BJ (cell line): ENCODE data around the gene SLAIN2. TPM values are rescaled to one million over a fixed set of nuclear protein-coding genes. Genes with fewer than 3 reads are reported as not detected.

Source experiments
- CTCF ChIA-PET: fragments of 350-600 bp; formaldehyde crosslinking; extraction: SDS; loops from one replicate; lab custom pipeline; 2021; ENCODE audit warnings: antibody characterized with exemption, inconsistent platforms; lab: Yijun Ruan, JAX
- POLR2A ChIA-PET: fragments of 300-600 bp; sonication (Branson Sonifier 250); formaldehyde crosslinking; extraction: SDS; loops from one replicate; lab custom pipeline; 2021; ENCODE audit warnings: antibody characterized with exemption; lab: Charles Lee
- DNase-seq: peaks from one replicate; pipeline ENCODE4 v3.0.0-alpha.2; 2011; ENCODE audit warnings: low read depth
- H3K27me3 ChIP-seq: 2 replicates; pipeline ENCODE4 v1.6.0; 2011; ENCODE audit warnings: low read length; ENCODE audit not compliant: control insufficient read depth, insufficient read depth
- H3K36me3 ChIP-seq: 2 replicates; pipeline ENCODE4 v1.5.1; 2011; ENCODE audit warnings: low read length; ENCODE audit not compliant: control insufficient read depth, insufficient read depth
- H3K4me3 ChIP-seq: 2 replicates; pipeline ENCODE4 v1.5.1; 2011; ENCODE audit warnings: low read depth, mild to moderate bottlenecking, control low read depth, low read length
- CTCF ChIP-seq: IDR thresholded peaks from 2 replicates; pipeline ENCODE4 v1.5.1; 2011; ENCODE audit warnings: low read depth, mild to moderate bottlenecking, control low read depth, inconsistent platforms, low read length, moderate library complexity; ENCODE audit not compliant: insufficient read depth
- polyA plus RNA-seq: library from polyadenylated mRNA; depleted of rRNA; stranded (reverse); fragments of >200 nt; gene quantifications from 2 replicates; pipeline ENCODE4 v1.2.3, GENCODE V29; 2011

SLAIN2 gene
- polyA plus RNA-seq, 1 experiment: 25.5 TPM

- Histone ChIP-seq H3K36me3 (peaks cover 2% of the 10 kb centered on the region; the same call in 1 of the 2 replicates), H3K4me3 (no peak overlapping the region), H3K27me3 (no peaks in the 10 kb centered on the region)
- ChIA-PET POLR2A (no interaction called here), CTCF (no interaction called here)
- DNase-seq: no peak
- no peak for TF ChIP-seq CTCF
These were observed 67.9 kb downstream of the SLAIN2 start for GRCh38 chr4:48409203-48409602.

GRCh38 chr4:48410812-48411211, 69.5 kb downstream of the SLAIN2 start:
- no peak for TF ChIP-seq CTCF
- peaks cover 2% of the 10 kb centered on the region; the same call in 1 of the 2 replicates for H3K36me3 ChIP-seq
- H3K27me3 ChIP-seq: no peaks in the 10 kb centered on the region
- no peak overlapping the region for H3K4me3 ChIP-seq
- ChIA-PET CTCF (interaction anchor here (0.6 kb wide), 1 partner anchor 8 kb away, joined by 3 read pairs; no protein-coding TSS in a partner anchor), POLR2A (no interaction called here)
- DNase-seq: no peak

- no peak for TF ChIP-seq CTCF
- Histone ChIP-seq H3K27me3 (no peaks in the 10 kb centered on the region), H3K4me3 (no peak overlapping the region), H3K36me3 (peaks cover 5% of the 10 kb centered on the region; the same call in 1 of the 2 replicates)
- DNase-seq: no peak
- POLR2A ChIA-PET: interaction anchor here (0.7 kb wide), 1 partner anchor 188 kb away, joined by 3 read pairs; no protein-coding TSS in a partner anchor
- CTCF ChIA-PET: no interaction called here
These were observed 78.8 kb downstream of the SLAIN2 start for GRCh38 chr4:48420144-48420543.

- POLR2A ChIA-PET: no interaction called here
- no peak for DNase-seq
- Histone ChIP-seq H3K27me3 (no peaks in the 10 kb centered on the region), H3K4me3 (no peak overlapping the region), H3K36me3 (peaks cover 5% of the 10 kb centered on the region; the same call in 1 of the 2 replicates)
- CTCF ChIA-PET: interaction anchor here (0.7 to 1.4 kb wide), 3 partner anchors 17 to 126 kb away, joined by 3 to 5 read pairs (median 3); no protein-coding TSS in a partner anchor
- no peak for TF ChIP-seq CTCF
These were observed 79.8 kb downstream of the SLAIN2 start for GRCh38 chr4:48421101-48421500.

GRCh38 chr4:48428926-48429325, 87.6 kb downstream of the SLAIN2 start:
- POLR2A ChIA-PET: no interaction called here
- CTCF ChIA-PET: interaction anchor here (1.1 kb wide), 1 partner anchor 10 kb away, joined by 3 read pairs; no protein-coding TSS in a partner anchor

More at GRCh38 chr4:48428926-48429325, 87.6 kb downstream of the SLAIN2 start:
- no peak for TF ChIP-seq CTCF
- DNase-seq: no peak
- Histone ChIP-seq H3K36me3 (no peaks in the 10 kb centered on the region), H3K4me3 (no peak overlapping the region), H3K27me3 (no peaks in the 10 kb centered on the region)
